RWPE1 (cell line): ENCODE measurements around the gene ADGRV1.
"Not testable (repeated sequence)": the region's sequence is repeated elsewhere in the genome, so short reads cannot be mapped to it uniquely, and the experiment has no call there.

Experiments
- CTCF ChIA-PET: fragments of 350-600 bp; sonication (Branson Sonifier 250); formaldehyde crosslinking; extraction: SDS; loops from one replicate; lab custom pipeline; 2021; lab: Yijun Ruan, JAX
- POLR2A ChIA-PET: fragments of 400-600 bp; formaldehyde crosslinking; extraction: SDS; loops from one replicate; lab custom pipeline; 2020; ENCODE audit warnings: antibody characterized with exemption; ENCODE audit not compliant: low non-redundant PET; lab: Yijun Ruan, JAX
- DNase-seq: peaks from one replicate; pipeline ENCODE4 v3.0.0; 2012; ENCODE audit warnings: low spot score
- H3K27ac ChIP-seq: fragments of 450-650 bp; 2 replicates; pipeline ENCODE4 v1.5.1; 2017
- TF ChIP-seq, protein P1 (sequence below): fragments of 450-650 bp; conservative IDR thresholded peaks from 2 replicates; pipeline ENCODE4 v1.5.1; 2017; ENCODE audit warnings: low read depth, mild to moderate bottlenecking

The ADGRV1 gene

DNA sequence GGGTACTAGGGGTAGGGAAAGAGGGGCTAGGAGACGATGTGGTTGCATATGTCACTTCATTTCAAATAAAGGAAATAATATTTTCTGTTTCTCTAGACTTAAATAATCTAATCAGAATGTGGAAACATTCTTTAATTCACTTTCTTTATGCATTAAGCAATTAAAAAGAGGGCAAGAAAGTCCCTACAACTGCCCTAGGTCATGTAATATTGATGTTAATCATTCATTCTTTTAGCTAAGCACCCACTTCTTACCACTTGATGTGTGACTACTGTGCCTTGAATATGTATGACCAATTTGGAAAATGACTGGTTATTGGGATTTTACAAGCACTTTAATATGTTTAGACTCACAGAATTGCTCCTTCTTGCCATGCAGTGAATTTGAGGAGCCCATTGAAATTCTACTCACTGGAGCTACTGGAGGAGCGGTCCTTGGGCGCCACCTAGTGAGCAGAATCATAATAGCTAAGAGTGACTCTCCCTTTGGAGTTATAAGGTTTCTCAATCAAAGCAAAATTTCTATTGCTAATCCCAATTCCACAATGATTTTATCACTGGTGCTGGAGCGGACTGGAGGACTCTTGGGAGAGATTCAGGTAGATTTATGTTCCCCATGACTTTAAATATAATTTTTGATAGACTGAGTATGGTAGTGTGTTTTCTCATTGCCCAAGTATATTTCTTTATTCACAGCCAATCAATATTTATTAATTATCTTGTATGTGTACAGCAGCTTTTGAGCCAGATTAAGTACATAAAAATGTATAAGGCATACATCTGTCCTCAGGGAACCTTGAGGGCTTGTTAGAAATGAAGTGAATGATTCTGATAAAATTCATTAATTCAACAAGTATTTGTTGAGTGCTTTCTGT lies 225.1 kb downstream of the ADGRV1 start:
- H3K27ac ChIP-seq: no peak overlapping the region
- TF ChIP-seq, protein P1, sequence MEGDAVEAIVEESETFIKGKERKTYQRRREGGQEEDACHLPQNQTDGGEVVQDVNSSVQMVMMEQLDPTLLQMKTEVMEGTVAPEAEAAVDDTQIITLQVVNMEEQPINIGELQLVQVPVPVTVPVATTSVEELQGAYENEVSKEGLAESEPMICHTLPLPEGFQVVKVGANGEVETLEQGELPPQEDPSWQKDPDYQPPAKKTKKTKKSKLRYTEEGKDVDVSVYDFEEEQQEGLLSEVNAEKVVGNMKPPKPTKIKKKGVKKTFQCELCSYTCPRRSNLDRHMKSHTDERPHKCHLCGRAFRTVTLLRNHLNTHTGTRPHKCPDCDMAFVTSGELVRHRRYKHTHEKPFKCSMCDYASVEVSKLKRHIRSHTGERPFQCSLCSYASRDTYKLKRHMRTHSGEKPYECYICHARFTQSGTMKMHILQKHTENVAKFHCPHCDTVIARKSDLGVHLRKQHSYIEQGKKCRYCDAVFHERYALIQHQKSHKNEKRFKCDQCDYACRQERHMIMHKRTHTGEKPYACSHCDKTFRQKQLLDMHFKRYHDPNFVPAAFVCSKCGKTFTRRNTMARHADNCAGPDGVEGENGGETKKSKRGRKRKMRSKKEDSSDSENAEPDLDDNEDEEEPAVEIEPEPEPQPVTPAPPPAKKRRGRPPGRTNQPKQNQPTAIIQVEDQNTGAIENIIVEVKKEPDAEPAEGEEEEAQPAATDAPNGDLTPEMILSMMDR: peak; percentile 98
- DNase-seq: peak; percentile 43
- CTCF ChIA-PET: interaction anchor here (0.5 to 1.6 kb wide), 27 partner anchors 8 to 1242 kb away, joined by 3 to 24 read pairs (median 3); partner anchors contain the start of genes MBLAC2 and POLR3G
- POLR2A ChIA-PET: no interaction called here

DNA sequence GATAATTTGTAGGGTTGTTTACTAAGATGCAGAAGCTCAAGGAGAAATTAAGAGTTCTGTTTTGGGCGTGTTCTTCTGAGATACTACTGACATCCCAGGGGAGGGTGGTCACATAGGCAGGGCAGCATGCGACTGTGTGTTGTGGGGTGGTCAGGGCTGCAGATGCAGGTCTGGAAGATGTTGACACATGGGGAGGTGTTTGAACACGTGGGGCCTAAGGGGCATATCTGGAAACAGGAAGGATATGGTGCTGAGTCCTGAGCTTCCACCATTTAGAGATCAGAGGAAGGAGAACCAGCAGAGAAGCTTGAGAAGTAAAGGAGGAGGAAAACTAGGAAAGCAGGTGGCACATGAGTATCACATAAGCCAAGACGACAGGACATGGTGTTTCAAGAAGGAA lies 228.2 kb downstream of the ADGRV1 start:
- no peak for DNase-seq
- TF ChIP-seq, protein P1: no peak
- no peak overlapping the region for H3K27ac ChIP-seq
- ChIA-PET POLR2A (no interaction called here), CTCF (no interaction called here)

DNA sequence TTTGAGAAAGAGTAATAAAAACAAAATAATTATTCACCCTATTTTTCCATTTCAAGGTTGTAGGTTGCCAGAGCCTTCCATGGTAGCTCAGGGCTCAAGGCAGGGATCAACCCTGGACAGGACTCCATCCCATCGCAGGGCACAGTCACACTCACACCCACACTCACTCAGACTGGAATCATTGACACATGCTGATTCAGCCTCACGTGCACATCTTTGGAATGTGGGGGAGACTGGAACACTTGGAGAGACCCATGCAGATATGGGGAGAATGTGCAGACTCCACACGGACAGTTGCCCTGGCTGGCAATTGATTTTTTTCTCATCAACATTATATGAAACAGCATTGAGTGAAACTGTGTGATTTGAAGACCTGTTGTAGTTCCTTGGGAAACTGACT lies 234.1 kb downstream of the ADGRV1 start:
- H3K27ac ChIP-seq: no peak overlapping the region
- TF ChIP-seq, protein P1: no peak
- POLR2A ChIA-PET: no interaction called here
- CTCF ChIA-PET: interaction anchor here (0.6 to 2.0 kb wide), 4 partner anchors 9 to 588 kb away, joined by 3 to 9 read pairs (median 6); no protein-coding TSS in a partner anchor
- no peak for DNase-seq

DNA sequence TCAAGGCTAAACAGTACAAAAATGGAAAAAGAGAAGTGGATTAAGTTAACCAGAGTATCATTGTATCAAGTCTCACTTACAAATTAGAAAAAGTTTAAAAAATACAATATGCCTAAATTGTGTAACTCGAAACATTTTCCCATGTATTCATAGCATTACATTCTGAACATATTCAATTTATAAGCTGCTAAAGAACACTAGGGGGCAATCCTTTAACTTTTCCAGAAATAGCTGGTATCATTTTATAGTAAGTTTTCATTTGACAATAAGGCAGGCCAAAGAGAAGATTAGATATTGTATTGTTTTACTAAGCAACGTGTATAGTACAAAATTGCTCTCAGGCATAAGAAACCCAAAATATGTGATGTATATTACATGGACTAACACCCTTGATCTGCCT lies 234.6 kb downstream of the ADGRV1 start:
- POLR2A ChIA-PET: no interaction called here
- CTCF ChIA-PET: interaction anchor here (0.5 to 2.0 kb wide), 4 partner anchors 9 to 587 kb away, joined by 3 to 9 read pairs (median 6); no protein-coding TSS in a partner anchor
- DNase-seq: no peak
- H3K27ac ChIP-seq: no peak overlapping the region
- TF ChIP-seq, protein P1: peak; percentile 28; the same call in 1 of the 2 replicates

DNA sequence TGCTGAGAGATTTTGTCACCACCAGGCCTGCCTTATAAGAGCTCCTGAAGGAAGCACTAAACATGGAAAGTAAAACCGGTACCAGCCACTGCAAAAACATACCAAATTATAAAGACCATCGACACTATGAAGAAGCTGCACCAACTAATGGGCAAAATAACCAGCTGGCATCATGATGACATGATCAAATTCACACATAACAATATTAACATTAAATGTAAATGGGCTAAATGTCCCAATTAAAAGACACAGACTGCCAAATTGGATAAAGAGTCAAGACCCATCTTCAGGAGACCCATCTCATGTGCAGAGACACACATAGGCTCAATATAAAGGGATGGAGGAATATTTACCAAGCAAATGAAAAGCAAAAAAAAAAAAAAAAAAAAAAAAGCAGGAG lies 238.3 kb downstream of the ADGRV1 start:
- ChIA-PET CTCF (interaction anchor here (0.7 kb wide), 2 partner anchors 786 to 845 kb away, joined by 3 read pairs; no protein-coding TSS in a partner anchor), POLR2A (interaction anchor here (0.7 kb wide), 1 partner anchor 419 kb away, joined by 11 read pairs; no protein-coding TSS in a partner anchor)
- not testable (repeated sequence) for DNase-seq, H3K27ac ChIP-seq

DNA sequence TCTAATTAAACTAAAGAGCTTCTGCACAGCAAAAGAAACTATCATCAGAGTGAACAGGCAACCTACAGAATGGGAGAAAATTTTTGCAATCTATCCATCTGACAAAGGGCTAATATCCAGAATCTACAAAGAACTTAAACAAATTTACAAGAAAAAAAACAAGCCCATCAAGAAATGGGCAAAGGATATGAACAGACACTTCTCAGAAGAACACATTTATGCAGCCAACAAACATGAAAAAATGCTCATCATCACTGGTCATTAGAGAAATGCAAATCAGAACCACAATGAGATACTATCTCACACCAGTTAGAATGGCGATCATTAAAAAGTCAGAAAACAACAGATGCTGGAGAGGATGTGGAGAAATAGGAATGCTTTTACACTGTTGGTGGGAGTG lies 241.5 kb downstream of the ADGRV1 start:
- POLR2A ChIA-PET, CTCF ChIA-PET, H3K27ac ChIP-seq, DNase-seq: not testable (repeated sequence)

DNA sequence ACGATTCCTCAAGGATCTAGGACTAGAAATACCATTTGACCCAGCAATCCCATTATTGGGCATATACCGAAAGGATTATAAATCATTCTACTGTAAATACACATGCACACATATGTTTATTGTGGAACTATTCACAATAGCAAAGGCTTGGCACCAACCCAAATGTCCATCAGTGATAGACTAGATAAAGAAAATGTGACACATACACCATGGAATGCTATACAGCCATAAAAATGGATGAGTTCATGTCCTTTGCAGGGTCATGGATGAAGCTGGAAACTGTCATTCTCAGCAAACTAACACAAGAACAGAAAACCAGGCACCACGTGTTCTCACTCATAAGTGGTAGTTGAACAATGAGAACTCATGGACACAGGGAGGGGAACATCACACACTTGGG lies 241.9 kb downstream of the ADGRV1 start:
- DNase-seq, POLR2A ChIA-PET, CTCF ChIA-PET: not testable (repeated sequence)

More for the DNA sequence above, 241.9 kb downstream of the ADGRV1 start:
- not testable (repeated sequence) for H3K27ac ChIP-seq
